Ovary (tissue), 3 donors: ENCODE results near the gene CDK3.

Experiments
- EP300 ChIP-seq: sonication (generic); formaldehyde crosslinking; IDR thresholded peaks from one replicate; pipeline ENCODE4 v1.6.1; 2017; ENCODE audit warnings: antibody characterized with exemption
- POLR2A ChIP-seq: fragments of 450-650 bp; IDR thresholded peaks from one replicate; pipeline ENCODE4 v1.6.1; 2017; ENCODE audit warnings: antibody characterized with exemption, mild to moderate bottlenecking, moderate library complexity
- TF ChIP-seq, protein P1 (sequence below), 3 donors: fragments of 450-650 bp in 2 of 3; fragments of 200-600 bp in 1 of 3; IDR thresholded peaks; one replicate each; pipeline versions ENCODE4 v1.5.1 to v1.8.0; 2016 to 2022; ENCODE audit warnings: antibody characterized with exemption in 3 of 3, mild to moderate bottlenecking in 1 of 3
- donor health status: DM: no; HTN: no; CAD: no.

- TF ChIP-seq, protein P1, sequence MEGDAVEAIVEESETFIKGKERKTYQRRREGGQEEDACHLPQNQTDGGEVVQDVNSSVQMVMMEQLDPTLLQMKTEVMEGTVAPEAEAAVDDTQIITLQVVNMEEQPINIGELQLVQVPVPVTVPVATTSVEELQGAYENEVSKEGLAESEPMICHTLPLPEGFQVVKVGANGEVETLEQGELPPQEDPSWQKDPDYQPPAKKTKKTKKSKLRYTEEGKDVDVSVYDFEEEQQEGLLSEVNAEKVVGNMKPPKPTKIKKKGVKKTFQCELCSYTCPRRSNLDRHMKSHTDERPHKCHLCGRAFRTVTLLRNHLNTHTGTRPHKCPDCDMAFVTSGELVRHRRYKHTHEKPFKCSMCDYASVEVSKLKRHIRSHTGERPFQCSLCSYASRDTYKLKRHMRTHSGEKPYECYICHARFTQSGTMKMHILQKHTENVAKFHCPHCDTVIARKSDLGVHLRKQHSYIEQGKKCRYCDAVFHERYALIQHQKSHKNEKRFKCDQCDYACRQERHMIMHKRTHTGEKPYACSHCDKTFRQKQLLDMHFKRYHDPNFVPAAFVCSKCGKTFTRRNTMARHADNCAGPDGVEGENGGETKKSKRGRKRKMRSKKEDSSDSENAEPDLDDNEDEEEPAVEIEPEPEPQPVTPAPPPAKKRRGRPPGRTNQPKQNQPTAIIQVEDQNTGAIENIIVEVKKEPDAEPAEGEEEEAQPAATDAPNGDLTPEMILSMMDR (IDR thresholded peaks at IDR 0.05), result no peak
- TF ChIP-seq EP300, result no peak
- TF ChIP-seq POLR2A, result no peak
Observed at GRCh38 chr17:76046064-76046463, 45.4 kb downstream of the CDK3 start.
